K562 (cell line): ENCODE results near the gene ZDHHC8. TPM values are rescaled to one million over a fixed set of nuclear protein-coding genes. Genes with fewer than 3 reads are reported as not detected.

Experiments used
- CHCHD3 ChIP-seq: fragments of 250-450 bp; sonication (Bioruptor Pico); IDR thresholded peaks from 2 replicates; pipeline ENCODE4 v2.1.2; 2022; ENCODE audit warnings: mild to moderate bottlenecking
- CREB3L1 ChIP-seq: fragments of 450-650 bp; IDR thresholded peaks from 2 replicates; pipeline ENCODE4 v1.6.1; 2014; ENCODE audit warnings: low read depth, mild to moderate bottlenecking, moderate library complexity, borderline replicate concordance
- FOXJ3 ChIP-seq: sonication (generic); formaldehyde crosslinking; IDR thresholded peaks from 2 replicates; pipeline ENCODE4 v1.4.0; 2020; ENCODE audit warnings: mild to moderate bottlenecking, missing genetic modification reagents
- FUS ChIP-seq: fragments of 200-400 bp; formaldehyde crosslinking; optimal IDR thresholded peaks from 2 replicates; pipeline ENCODE3; 2017; ENCODE audit warnings: low read depth, low read length
- GABPA ChIP-seq: fragments of 200-800 bp; sonication (Bioruptor generic); conservative IDR thresholded peaks from 2 replicates; pipeline ENCODE4 v1.6.1; 2016; ENCODE audit warnings: low read depth, missing genetic modification characterization, missing compliant biosample characterization
- HOMEZ ChIP-seq: fragments of 250-450 bp; sonication (Bioruptor Pico); IDR thresholded peaks from 2 replicates; pipeline ENCODE4 v1.4.0; 2020; ENCODE audit warnings: mild to moderate bottlenecking, moderate library complexity
- JUNB ChIP-seq: fragments of 450-650 bp; formaldehyde crosslinking; conservative IDR thresholded peaks from 2 replicates; pipeline ENCODE4 v1.4.0; 2020; ENCODE audit warnings: mild to moderate bottlenecking
- KLF10 ChIP-seq: fragments of 250-450 bp; sonication (Bioruptor Pico); IDR thresholded peaks from 2 replicates; pipeline ENCODE4 v1.6.1; 2021; ENCODE audit warnings: matching md5 sums
- MLLT1 ChIP-seq, 2 experiments: fragments of 450-650 bp; IDR thresholded peaks; 2 replicates each; pipeline ENCODE4 v1.6.1; 2016
- PTBP1 ChIP-seq: fragments of 200-400 bp; formaldehyde crosslinking; IDR thresholded peaks from 2 replicates; pipeline ENCODE4 v1.6.1; 2017; ENCODE audit warnings: low read depth, low read length
- RBM15 ChIP-seq: fragments of 200-400 bp; formaldehyde crosslinking; IDR thresholded peaks from 2 replicates; pipeline ENCODE4 v1.6.1; 2018; ENCODE audit warnings: mild to moderate bottlenecking, low read length, moderate library complexity; ENCODE audit not compliant: insufficient read depth
- SREBF1 ChIP-seq: fragments of 150-350 bp; IDR thresholded peaks from 2 replicates; pipeline ENCODE4 v1.6.1; 2014; ENCODE audit warnings: antibody characterized with exemption, low read depth, low read length, borderline replicate concordance
- SRF ChIP-seq, 2 experiments: fragments of 250-450, 450-650 bp in 1 of 2; sonication (Bioruptor Pico) in 1 of 2; sonication (generic) in 1 of 2; formaldehyde crosslinking; IDR thresholded peaks; 2 replicates each; pipeline versions ENCODE4 v1.5.0 to v1.5.1; 2020 to 2022; ENCODE audit warnings: mild to moderate bottlenecking in 1 of 2, missing genetic modification reagents in 1 of 2
- SRSF3 ChIP-seq: fragments of 200-400 bp; formaldehyde crosslinking; IDR thresholded peaks from 2 replicates; pipeline ENCODE4 v1.6.1; 2016; ENCODE audit warnings: mild to moderate bottlenecking, low read length, moderate library complexity; ENCODE audit not compliant: insufficient read depth
- SUPT5H ChIP-seq: fragments of 450-650 bp; IDR thresholded peaks from 2 replicates; pipeline ENCODE4 v1.6.1; 2016
- TCF7 ChIP-seq: sonication (generic); IDR thresholded peaks from 2 replicates; pipeline ENCODE4 v1.6.1; 2016; ENCODE audit warnings: antibody characterized with exemption, borderline replicate concordance
- TEAD4 ChIP-seq, 2 experiments: sonication (generic) in 1 of 2; formaldehyde crosslinking in 1 of 2; IDR thresholded peaks; 2 replicates each; pipeline versions ENCODE4 v1.6.1 to v1.8.0; 2012 to 2022; ENCODE audit warnings: borderline replicate concordance in 1 of 2, inconsistent platforms in 1 of 2, low read length in 1 of 2, mild to moderate bottlenecking in 1 of 2, missing genetic modification reagents in 1 of 2
- YBX1 ChIP-seq: fragments of 450-650 bp; IDR thresholded peaks from 2 replicates; pipeline ENCODE4 v1.7.1; 2016; ENCODE audit warnings: mild to moderate bottlenecking
- ZC3H4 ChIP-seq: sonication (generic); formaldehyde crosslinking; IDR thresholded peaks from 2 replicates; pipeline ENCODE4 v1.9.0; 2021; ENCODE audit warnings: missing genetic modification reagents, borderline replicate concordance
- ZNF140 ChIP-seq: fragments of 250-450 bp; sonication (Bioruptor Pico); IDR thresholded peaks from 2 replicates; pipeline ENCODE4 v1.8.0; 2021; ENCODE audit warnings: moderate library complexity, mild to moderate bottlenecking, inconsistent platforms
- ZNF217 ChIP-seq: sonication (generic); formaldehyde crosslinking; IDR thresholded peaks from 2 replicates; pipeline ENCODE4 v1.8.0; 2022; ENCODE audit warnings: mild to moderate bottlenecking, missing genetic modification reagents
- ZNF551 ChIP-seq: fragments of 250-450 bp; sonication (Bioruptor Pico); IDR thresholded peaks from 2 replicates; pipeline ENCODE4 v1.5.0; 2021; ENCODE audit warnings: mild to moderate bottlenecking, moderate library complexity
- ZNF589 ChIP-seq: fragments of 200-800 bp; sonication (Bioruptor generic); IDR thresholded peaks from 2 replicates; pipeline ENCODE4 v1.6.1; 2016; ENCODE audit warnings: low read depth, missing genetic modification characterization, missing compliant biosample characterization
- ZNF764 ChIP-seq: fragments of 250-450 bp; sonication (Bioruptor Pico); IDR thresholded peaks from 2 replicates; pipeline ENCODE4 v1.4.0; 2020; ENCODE audit warnings: low read depth, mild to moderate bottlenecking, moderate library complexity
- ZNF785 ChIP-seq: fragments of 250-450 bp; sonication (Bioruptor Pico); IDR thresholded peaks from 2 replicates; pipeline ENCODE4 v1.4.0; 2020; ENCODE audit warnings: mild to moderate bottlenecking
- polyA plus RNA-seq, 8 experiments: library from polyadenylated mRNA; depleted of rRNA in 4 of 8; stranded (reverse) in 5 of 8; unstranded in 3 of 8; fragments of >200 nt; fragmentation: Nextera tagmentation in 2 of 8; fragmentation: Illumina TruSeq in 1 of 8; extraction: Ambion mirVana in 2 of 8; extraction: Trizol in 1 of 8; gene quantifications; 2 replicates each; pipeline versions ENCODE4 v1.2.1 to v1.2.3, GENCODE V29; 2011 to 2014; ENCODE audit warnings: inconsistent platforms in 1 of 8, missing spikeins in 1 of 8
- total RNA-seq, 7 experiments: library from RNA; depleted of rRNA in 6 of 7; stranded (reverse); fragments of >200 nt in 6 of 7; fragmentation: Illumina TruSeq in 2 of 7; extraction: Trizol in 2 of 7; gene quantifications; 2 replicates each; pipeline versions ENCODE4 v1.2.1 to v1.2.3, GENCODE V29; 2011 to 2021; ENCODE audit warnings: low replicate concordance in 1 of 7

The ZDHHC8 gene
- total and polyA plus RNA-seq, 9 of the 15 experiments (the other 6 are each of a cell fraction or from before 2014, with no cell fraction given) = 0.04 to 109 (median 16.4) TPM

- TF ChIP-seq GABPA (tag) (no peak), FOXJ3 (no peak), SRSF3 (0 out of 2 replicates have a peak, but pooled peaks have one; percentile 7), SREBF1 (no peak), YBX1 (no peak), CHCHD3 (CRISPR knock-in tag) (0 out of 2 replicates have a peak, but pooled peaks have one; percentile 48), SUPT5H (no peak), ZNF589 (no peak), SRF (CRISPR knock-in tag; IDR thresholded peaks at IDR 0.05) (peak in 1 of 2 experiments; percentile 78; a peak in 1 of 4 replicates), HOMEZ (peak; percentile 74), JUNB (no peak), ZNF785 (CRISPR knock-in tag) (0 out of 2 replicates have a peak, but pooled peaks have one; percentile 27), MLLT1 (IDR thresholded peaks at IDR 0.05) (no peak), FUS (no peak), TEAD4 (IDR thresholded peaks at IDR 0.05; ENCODE audit: low read length) (no peak; the same call in 1 of the 2 replicates), TEAD4 (CRISPR knock-in tag; IDR thresholded peaks at IDR 0.05; ENCODE audit: borderline replicate concordance) (no peak), RBM15 (no peak), ZNF140 (CRISPR knock-in tag) (no peak), PTBP1 (no peak), ZNF764 (CRISPR knock-in tag) (0 out of 2 replicates have a peak, but pooled peaks have one; percentile 28), ZNF217 (no peak), ZNF551 (CRISPR knock-in tag) (no peak), KLF10 (no peak), CREB3L1 (no peak; the same call in 1 of the 2 replicates), ZC3H4 (CRISPR knock-in tag) (no peak), TCF7 (no peak)
Observed at GRCh38 chr22:20130731-20131596, 640 bp upstream of the ZDHHC8 start (continued).
